ENCODE measurements around the gene ELK1.

- TF ChIP-seq POLR2A (IDR thresholded peaks at IDR 0.05) = no peak
- TF ChIP-seq, protein P1, sequence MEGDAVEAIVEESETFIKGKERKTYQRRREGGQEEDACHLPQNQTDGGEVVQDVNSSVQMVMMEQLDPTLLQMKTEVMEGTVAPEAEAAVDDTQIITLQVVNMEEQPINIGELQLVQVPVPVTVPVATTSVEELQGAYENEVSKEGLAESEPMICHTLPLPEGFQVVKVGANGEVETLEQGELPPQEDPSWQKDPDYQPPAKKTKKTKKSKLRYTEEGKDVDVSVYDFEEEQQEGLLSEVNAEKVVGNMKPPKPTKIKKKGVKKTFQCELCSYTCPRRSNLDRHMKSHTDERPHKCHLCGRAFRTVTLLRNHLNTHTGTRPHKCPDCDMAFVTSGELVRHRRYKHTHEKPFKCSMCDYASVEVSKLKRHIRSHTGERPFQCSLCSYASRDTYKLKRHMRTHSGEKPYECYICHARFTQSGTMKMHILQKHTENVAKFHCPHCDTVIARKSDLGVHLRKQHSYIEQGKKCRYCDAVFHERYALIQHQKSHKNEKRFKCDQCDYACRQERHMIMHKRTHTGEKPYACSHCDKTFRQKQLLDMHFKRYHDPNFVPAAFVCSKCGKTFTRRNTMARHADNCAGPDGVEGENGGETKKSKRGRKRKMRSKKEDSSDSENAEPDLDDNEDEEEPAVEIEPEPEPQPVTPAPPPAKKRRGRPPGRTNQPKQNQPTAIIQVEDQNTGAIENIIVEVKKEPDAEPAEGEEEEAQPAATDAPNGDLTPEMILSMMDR (IDR thresholded peaks at IDR 0.05) = no peak
Measured at GRCh38 chrX:47644557-47645091, 5.7 kb downstream of the ELK1 start.

Measured in thyroid gland (tissue), 4 donors.